LNCAP (cell line): ENCODE measurements around the gene LRP1B.

Experiments
- CTCF ChIP-seq: fragments of 450-650 bp; IDR thresholded peaks from 2 replicates; pipeline ENCODE4 v1.5.1; 2017; ENCODE audit warnings: mild to moderate bottlenecking

Gene LRP1B

DNA sequence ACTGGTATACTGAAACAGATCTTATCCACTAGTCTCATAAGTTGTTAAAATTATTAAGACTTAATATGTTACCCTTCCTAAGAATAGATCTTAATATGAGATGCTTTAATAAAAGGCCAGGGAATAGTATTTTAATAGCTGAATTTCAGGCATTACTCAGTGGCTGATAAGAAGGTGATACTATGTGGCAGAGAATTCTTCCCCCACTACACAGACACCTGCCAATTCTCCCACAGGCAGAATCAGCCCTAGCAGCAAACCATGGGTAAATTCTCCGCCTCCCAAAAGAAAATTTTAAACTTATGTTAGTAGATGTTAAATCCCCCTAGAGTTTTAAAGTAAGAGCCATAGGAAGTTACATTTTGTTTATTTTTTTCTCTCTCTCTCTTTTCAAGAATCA, 888.8 kb downstream of the LRP1B start:
- no peak for TF ChIP-seq CTCF

GRCh38 chr2:141226560-141226959, 904.3 kb downstream of the LRP1B start:
- no peak for TF ChIP-seq CTCF

DNA sequence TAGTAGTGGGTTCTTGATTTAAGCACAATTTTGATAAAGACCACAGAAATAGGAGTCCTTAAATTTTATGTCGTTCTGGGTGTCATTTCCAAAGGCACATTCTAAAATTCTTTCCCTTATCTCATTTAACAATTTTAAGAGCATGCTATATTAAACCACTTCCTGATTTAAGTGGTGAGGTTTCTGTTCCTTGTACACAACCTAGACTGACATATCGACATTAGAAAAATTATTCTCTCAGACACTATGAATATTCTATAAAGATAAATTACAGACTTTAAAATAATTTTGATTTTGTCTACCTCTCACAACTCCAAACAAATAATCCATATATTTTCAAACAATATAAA, 923.8 kb downstream of the LRP1B start:
- TF ChIP-seq CTCF: no peak

DNA sequence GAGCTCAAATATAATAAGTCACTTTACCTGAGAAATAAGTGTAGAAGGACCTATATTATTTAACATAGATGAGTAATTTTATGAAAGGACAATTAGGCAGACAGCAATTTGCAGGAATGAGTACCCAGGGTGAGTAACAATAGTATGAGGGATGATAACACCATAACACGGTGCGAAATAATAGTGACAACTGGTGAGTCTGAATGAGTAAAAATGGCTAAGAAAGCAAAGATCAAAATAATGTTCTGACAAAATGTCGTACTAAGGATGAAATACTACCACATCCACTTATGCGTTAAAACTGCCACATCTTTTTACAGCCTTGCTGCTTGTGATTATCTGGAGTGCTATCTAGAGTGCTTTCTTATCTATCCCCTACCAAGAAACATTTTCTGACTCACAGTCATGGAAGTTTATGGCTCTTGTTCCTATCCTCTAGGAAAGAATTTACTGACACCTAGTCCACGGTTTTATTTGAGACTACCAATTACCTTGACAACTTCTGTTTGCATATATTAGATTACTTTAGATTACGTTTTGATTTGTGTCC, 929.7 kb downstream of the LRP1B start:
- TF ChIP-seq CTCF: no peak

- no peak for TF ChIP-seq CTCF
Observed at GRCh38 chr2:141200191-141200590, 930.6 kb downstream of the LRP1B start.

DNA sequence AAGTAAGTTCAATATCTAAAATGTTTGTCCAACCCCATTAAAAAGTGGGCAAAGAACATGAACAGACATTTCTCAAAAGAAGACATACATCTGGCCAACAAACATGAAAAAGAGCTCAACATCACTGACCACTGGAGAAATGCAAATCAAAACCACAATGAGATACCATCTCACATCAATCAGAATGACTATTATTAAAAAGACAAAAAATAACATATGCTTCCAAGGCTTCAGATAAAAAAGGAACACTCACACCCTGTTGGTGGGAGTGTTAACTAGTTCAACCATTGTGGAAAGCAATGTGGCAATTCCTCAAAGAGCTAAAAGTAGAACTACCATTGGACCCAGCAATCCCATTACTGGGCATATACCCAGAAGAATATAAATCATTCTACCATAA, 931.1 kb downstream of the LRP1B start:
- no peak for TF ChIP-seq CTCF

DNA sequence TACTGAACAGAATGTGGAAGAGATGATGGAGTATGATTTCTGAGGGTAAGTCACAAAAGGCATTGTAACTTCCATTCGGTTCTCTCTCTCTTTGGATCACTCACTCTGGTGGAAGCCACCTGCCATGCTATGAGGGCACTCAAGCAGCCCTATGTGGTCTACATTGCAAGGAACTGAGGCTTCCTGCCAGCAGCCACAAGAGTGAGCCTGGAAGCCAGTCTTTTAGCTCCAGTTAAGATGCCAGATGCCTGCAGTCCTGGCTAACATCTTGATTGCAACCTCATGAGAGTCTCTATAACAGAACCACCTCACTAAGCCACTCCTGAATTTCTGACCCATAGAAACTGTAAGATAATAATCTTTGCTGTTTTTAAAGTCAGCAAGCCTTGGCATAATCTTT, 935.7 kb downstream of the LRP1B start:
- no peak for TF ChIP-seq CTCF

DNA sequence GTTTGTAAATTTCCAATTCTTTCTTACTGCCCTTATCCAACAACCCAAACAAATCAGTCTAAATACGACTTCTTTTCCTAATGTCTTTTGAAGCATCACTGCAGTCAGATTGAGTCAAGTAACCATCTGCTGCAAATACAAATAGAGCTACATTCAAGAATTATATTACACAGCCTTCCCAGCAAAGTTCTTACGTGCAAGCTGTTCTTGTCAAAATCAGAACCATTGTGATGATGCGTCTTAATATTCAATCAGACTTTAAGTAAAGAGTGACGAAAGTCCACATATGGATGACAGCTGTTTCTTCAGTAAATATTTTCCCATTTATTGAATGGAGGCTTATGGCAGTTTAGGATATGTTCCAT, 943.8 kb downstream of the LRP1B start:
- TF ChIP-seq CTCF: no peak
